Muscle layer of colon (tissue), 2 donors: ENCODE results near the gene PDE2A.

Experiments
- H3K27ac ChIP-seq: one replicate; pipeline ENCODE4 v1.7.0; 2013; ENCODE audit warnings: low read depth, mild to moderate bottlenecking, low read length, moderate library complexity
- H3K27me3 ChIP-seq, 2 donors: one replicate each; pipeline ENCODE4 v1.7.0; 2013; ENCODE audit warnings: low read length in 2 of 2, mild to moderate bottlenecking in 2 of 2; ENCODE audit not compliant: insufficient read depth in 2 of 2, control insufficient read depth in 1 of 2
- H3K36me3 ChIP-seq: one replicate; pipeline ENCODE4 v1.7.0; 2013; ENCODE audit warnings: mild to moderate bottlenecking, low read length; ENCODE audit not compliant: insufficient read depth
- H3K4me1 ChIP-seq: one replicate; pipeline ENCODE4 v1.7.0; 2013; ENCODE audit warnings: mild to moderate bottlenecking, low read length; ENCODE audit not compliant: insufficient read depth
- H3K4me3 ChIP-seq, 2 donors: one replicate each; pipeline ENCODE4 v1.7.0; 2013; ENCODE audit warnings: low read length in 2 of 2, low read depth in 1 of 2, mild to moderate bottlenecking in 1 of 2, moderate library complexity in 1 of 2
- H3K9ac ChIP-seq: one replicate; pipeline ENCODE4 v1.7.0; 2013; ENCODE audit warnings: low read length
- H3K9me3 ChIP-seq: one replicate; pipeline ENCODE4 v1.7.0; 2013; ENCODE audit warnings: mild to moderate bottlenecking, low read length
- donor health status: abdominal sarcoma.
- donor health status: Adenocarcinoma of cecum.

Gene PDE2A

DNA sequence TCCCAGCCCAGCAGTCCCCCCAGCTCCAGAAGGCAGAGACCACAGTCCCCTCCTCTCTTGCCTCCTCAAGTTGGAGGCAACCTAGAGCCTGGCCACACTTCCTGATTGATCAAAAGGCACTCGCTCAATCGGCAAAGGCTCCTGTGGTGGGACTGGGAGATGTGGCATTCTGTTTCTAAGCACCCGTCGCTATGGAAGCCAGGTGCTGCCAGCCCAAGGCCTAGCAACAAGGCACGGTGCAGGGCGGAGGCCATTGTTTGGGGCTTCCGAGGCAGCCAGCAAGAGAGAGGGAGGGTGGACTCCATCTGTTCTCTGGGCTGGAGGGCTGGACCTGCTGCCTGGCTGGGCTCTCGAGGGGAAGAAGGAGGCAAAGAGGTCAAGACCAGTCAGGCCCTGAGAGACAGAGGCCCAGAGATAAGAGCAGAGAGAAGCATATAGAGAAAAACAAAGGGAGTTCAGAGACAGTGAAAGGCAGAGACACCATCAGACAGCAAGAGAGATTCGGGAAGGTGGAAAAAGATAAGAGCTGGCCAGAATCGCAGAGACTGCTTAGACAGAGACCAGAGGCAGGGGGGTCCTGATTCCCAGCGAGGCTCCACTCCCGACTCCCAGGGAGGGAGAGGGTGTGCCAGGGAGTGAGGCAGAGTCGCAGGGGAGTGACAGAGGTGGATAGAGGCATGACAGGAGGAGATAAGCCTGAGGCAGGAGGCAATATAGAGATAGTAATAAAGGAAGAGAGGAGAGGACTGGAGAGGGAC is 21.2 kb downstream of the PDE2A start:
- H3K9ac ChIP-seq = no peak overlapping the region
- no peaks in the 10 kb centered on the region for H3K27me3 ChIP-seq
- no peaks in the 10 kb centered on the region for H3K4me1 ChIP-seq
- H3K9me3 ChIP-seq = no peaks in the 10 kb centered on the region
- H3K4me3 ChIP-seq = no peak overlapping the region
- H3K27ac ChIP-seq = no peak overlapping the region
- H3K36me3 ChIP-seq = no peaks in the 10 kb centered on the region

DNA sequence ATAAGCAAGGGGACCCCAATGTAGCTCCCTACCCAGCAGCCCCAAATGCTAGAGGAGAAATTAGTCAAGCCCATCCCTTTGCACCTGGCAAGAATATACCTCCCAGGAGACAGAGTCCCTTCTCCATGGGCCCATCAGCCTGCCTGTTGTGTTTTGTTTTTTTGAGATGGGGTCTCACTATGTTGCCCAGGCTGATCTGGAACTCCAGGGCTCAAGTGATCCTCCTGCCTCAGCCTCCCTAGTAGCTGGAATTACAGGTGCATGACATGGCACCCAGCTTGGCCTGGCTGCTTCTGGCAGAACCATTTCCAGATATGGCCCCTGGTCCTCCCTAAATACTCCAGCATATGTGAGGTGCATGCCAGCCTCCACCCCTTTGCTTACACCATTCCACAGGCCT is 22.1 kb downstream of the PDE2A start:
- Histone ChIP-seq H3K9ac (no peak overlapping the region), H3K27ac (no peak overlapping the region), H3K4me1 (no peaks in the 10 kb centered on the region), H3K36me3 (no peaks in the 10 kb centered on the region), H3K9me3 (no peaks in the 10 kb centered on the region), H3K4me3 (no peak overlapping the region), H3K27me3 (no peaks in the 10 kb centered on the region)

DNA sequence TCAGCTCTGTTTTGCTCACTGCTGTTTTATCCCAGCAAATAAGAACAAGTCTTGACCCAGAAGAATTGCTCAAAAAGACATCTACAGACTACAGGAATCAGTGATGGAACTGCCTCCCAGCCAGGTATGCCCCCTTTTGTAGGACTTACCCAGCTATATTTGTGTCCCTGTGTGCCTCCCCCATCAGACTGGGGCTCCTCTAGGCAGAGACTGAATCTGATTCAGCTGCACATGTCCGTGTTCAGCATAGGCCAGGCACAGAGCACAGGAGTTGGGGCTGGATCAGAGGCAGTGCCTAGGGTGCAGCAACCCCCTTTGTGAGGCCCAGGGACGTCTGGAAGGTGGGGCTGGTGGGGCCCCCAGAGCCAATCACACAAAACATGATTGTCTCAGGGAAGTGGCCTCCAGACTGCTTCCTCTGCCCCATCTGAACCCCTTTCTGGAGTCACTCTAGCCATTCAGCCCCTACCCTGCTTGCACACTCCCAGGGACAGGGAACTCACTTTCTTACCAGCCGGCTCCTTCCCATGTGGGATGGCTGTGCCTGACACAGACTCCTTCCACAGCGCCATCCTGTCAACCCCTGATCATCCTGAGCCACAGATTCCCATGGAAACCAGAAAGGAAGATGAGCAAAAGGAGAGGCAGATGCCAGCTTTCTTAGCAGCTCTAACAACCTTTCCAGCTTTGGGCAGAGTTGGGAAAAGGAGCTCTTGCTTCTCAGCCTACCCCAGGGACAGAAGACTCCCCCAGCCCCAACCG is 24.8 kb downstream of the PDE2A start:
- Histone ChIP-seq H3K4me3 (no peak overlapping the region), H3K27me3 (no peaks in the 10 kb centered on the region), H3K4me1 (no peaks in the 10 kb centered on the region), H3K36me3 (no peaks in the 10 kb centered on the region), H3K27ac (no peak overlapping the region), H3K9me3 (no peaks in the 10 kb centered on the region), H3K9ac (no peak overlapping the region)

DNA sequence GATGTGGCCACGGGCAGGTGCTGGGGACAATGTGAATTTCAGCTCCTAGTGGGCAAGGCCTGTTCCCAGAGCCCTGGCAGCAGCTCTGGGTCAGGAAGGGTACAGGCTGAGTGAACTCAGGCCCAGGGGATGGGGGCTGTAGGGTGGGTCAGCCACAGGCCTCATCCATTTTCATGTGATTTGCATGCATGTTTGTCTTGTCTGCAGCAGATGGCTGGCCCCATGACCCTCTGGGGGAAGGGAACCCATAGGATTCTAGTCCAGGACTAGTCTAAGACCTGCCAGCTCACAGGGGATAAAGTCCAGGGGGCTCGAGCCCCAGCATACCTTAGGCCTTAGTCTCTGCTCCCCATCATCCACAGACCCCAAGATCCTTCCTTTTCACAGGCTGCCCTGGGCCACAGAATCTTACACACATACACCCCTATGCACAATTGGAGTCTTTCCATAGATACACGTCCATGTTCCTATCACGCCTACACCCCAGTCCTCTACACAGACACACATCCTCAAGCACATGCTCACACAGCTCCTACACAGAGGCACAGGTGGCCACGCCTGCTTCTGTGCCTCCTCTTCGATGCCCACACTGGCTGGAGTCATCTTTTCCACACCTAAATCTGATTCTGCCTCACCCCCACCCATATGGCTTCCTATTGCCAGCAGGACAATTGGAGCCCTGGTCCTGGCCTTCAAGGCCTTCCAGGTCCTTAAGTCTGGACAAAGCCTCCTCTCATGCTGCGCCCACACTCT is 25.7 kb downstream of the PDE2A start:
- H3K4me3 ChIP-seq = no peak overlapping the region
- no peaks in the 10 kb centered on the region for H3K4me1 ChIP-seq
- no peak overlapping the region for H3K27ac ChIP-seq
- no peaks in the 10 kb centered on the region for H3K27me3 ChIP-seq
- no peaks in the 10 kb centered on the region for H3K36me3 ChIP-seq
- H3K9ac ChIP-seq = no peak overlapping the region
- no peaks in the 10 kb centered on the region for H3K9me3 ChIP-seq

DNA sequence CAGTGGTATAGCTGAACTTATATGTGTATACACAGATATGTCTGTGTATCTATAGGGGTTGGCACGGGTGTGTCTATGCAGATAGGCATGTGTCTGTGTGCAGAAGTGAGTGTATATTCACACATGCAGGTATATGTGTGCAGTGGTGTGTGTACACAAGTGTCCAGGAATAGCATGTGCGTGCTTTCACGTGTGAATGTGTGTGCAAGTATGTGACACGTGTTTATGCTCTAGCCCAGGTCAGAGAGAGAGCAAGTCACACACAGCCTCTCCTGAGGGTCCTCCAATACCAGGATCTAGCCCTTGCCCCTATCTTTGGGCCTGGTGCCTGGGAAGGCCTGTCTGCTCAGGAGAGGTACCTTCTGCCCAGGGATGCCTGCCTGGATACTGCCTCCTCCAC is 26.3 kb downstream of the PDE2A start:
- Histone ChIP-seq H3K27ac (no peak overlapping the region), H3K4me1 (no peaks in the 10 kb centered on the region), H3K36me3 (no peaks in the 10 kb centered on the region), H3K9ac (no peak overlapping the region), H3K4me3 (no peak overlapping the region), H3K9me3 (no peaks in the 10 kb centered on the region), H3K27me3 (no peaks in the 10 kb centered on the region)

DNA sequence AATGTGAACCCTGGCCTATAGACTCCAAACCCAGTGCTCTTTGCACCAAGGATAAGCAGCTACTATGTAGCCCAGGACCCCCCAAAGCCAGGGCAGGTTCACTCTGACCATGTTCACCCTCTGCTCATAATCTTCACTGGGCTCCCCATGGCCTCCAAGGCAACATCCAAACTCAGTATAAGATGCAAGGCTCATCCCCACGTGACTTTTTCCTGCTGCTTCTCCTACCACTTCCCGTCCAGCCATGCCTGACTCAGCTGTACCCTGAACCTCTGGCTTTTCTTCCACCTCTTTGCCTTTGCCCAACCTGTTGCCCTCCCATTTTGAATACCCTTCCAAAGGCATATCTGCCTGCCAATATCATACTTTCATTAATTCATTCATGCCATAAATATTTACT is 27.8 kb downstream of the PDE2A start:
- no peaks in the 10 kb centered on the region for H3K36me3 ChIP-seq
- no peak overlapping the region for H3K9ac ChIP-seq
- H3K9me3 ChIP-seq = no peaks in the 10 kb centered on the region
- H3K4me1 ChIP-seq = peaks cover 4% of the 10 kb centered on the region
- no peak overlapping the region for H3K4me3 ChIP-seq
- no peak overlapping the region for H3K27ac ChIP-seq
- H3K27me3 ChIP-seq = no peaks in the 10 kb centered on the region

DNA sequence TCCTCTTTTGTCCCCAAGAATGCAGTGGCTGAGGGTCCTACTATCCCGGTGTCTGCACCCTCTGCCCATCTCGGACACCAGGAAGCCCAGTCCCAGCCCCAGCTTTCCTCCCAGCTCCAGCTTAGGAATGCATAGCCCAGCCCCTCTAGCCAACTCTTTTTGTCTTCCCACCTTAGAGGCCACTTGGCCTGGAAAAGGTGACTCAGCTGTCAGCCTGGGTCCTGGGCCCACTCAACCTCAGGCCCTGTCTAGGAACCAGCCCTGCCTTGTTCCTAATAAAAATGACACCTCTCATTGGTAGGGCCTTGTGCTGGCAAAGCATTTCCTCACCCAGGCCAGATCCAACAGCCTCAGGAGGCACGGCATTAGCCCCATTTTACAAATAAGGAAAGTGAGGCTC is 28.2 kb downstream of the PDE2A start:
- no peak overlapping the region for H3K27ac ChIP-seq
- peaks cover 9% of the 10 kb centered on the region for H3K4me1 ChIP-seq
- no peak overlapping the region for H3K4me3 ChIP-seq
- H3K36me3 ChIP-seq = no peaks in the 10 kb centered on the region
- no peaks in the 10 kb centered on the region for H3K27me3 ChIP-seq
- H3K9ac ChIP-seq = no peak overlapping the region
- no peaks in the 10 kb centered on the region for H3K9me3 ChIP-seq

DNA sequence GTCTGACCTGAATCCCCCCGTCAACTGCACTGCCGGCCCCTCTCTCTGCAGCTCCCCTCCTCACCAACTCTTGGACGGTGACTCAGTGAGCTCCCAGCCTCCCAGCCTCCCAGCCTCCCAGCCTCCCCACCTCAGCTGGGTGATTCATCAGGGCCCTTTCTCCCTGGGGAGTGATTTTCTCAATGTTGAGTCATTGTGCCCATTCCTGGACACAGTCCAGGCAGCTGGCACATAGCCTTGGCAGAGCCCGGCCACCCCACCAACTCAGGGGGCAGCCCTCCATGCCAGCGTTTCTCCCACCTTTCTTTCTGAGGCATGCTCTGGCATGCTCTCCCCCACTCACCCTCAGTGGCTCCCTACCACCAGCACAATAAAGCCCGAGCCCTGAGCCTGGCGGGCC is 30.7 kb downstream of the PDE2A start:
- Histone ChIP-seq H3K9me3 (no peaks in the 10 kb centered on the region), H3K27me3 (no peaks in the 10 kb centered on the region), H3K9ac (no peak overlapping the region)

DNA sequence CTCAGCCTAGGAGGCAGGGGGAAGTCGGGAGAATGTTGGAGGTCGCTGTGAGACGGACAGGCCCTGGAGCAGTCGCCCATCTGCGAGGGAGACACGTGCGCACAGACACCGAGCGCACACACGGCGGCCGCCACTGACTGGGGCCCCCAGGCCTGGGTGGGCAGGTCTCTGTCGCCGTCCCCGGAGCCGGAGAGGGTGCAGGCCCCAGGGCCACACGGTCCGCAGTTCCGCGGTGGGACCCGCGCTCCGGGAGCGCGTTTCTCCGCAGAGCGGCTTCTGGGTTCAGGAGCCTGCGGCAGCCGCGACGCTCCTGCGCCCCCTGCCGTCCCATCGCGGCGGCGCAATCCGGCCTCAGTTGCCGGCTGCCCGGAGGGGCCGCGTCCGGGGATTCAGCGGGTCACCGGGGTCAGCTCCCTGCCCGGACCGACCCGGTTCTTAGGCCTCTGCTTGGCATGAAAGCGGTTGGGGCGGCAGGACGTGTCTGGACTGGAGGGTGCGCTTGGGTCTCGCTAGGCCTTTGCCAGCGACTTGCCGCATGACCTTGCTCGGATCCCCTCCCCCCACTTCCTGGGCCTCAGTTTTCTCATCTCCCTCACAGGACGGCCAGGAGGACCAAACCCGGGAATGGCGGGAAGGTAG is 31.2 kb downstream of the PDE2A start:
- Histone ChIP-seq H3K27me3 (no peaks in the 10 kb centered on the region), H3K9me3 (no peaks in the 10 kb centered on the region), H3K4me1 (peaks cover 32% of the 10 kb centered on the region), H3K27ac (peak overlapping the region; percentile 56), H3K36me3 (no peaks in the 10 kb centered on the region), H3K4me3 (peak overlapping the region; percentile 12 to 49), H3K9ac (no peak overlapping the region)

More for the DNA sequence above, 30.7 kb downstream of the PDE2A start:
- Histone ChIP-seq H3K27ac (no peak overlapping the region), H3K4me3 (peak overlapping the region in 1 of 2 donors; percentile 12), H3K36me3 (no peaks in the 10 kb centered on the region), H3K4me1 (peaks cover 26% of the 10 kb centered on the region)

DNA sequence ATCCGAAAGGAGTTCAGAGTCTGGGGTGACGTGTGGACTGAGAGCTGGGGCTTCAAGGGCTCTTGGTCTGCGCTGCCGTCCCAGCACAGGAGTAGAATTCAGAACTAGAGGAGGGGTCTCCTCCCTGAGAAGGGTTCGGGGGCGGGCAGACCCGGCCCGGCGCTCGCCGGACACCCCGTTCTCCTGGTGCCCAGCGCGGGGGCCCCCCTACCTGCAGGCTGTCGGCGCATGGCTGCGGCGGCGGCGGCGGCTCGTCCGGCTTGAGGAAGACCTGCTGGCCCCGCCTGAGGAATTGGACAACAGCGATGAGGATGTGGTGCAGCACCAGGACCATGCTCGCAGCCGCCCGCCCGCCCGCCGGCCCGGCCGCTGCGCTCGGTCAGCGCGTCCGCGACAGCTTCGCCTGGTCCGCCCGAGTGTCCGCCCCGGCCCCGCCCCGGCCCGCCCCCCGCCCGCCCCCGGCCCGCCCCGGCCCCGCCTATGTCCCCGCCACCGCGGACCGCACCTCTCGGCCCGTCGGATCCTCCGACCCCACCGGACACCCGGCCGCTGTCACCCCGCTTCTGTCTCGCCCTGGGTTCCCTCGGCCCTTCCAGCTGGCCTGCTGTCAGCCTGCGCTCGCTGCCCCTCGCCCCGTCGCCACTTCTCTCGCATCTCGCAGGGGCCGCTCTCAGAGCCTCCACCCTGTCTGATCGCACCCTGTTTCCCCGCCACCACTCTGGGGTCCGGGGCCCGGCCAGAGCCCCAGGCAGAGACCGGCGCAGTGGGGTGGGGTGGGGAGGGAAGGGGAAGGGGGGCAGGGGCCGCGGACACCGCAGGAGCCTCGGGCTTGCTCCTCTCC is 32.0 kb downstream of the PDE2A start:
- H3K4me1 ChIP-seq = peaks cover 39% of the 10 kb centered on the region
- no peaks in the 10 kb centered on the region for H3K27me3 ChIP-seq
- H3K36me3 ChIP-seq = no peaks in the 10 kb centered on the region
- peak overlapping the region; percentile 73 for H3K27ac ChIP-seq
- no peaks in the 10 kb centered on the region for H3K9me3 ChIP-seq
- H3K9ac ChIP-seq = peak overlapping the region; percentile 35
- peak overlapping the region; percentile 66 to 71 for H3K4me3 ChIP-seq
